CD14-positive monocyte (primary cell): ENCODE measurements around the gene MACC1. TPM values are rescaled to one million over a fixed set of nuclear protein-coding genes. Genes with fewer than 3 reads are reported as not detected.

Experiments
- DNase-seq, 3 donors: peaks; one replicate each; pipeline ENCODE4 v3.0.0-alpha.2; 2011 to 2022
- H2AFZ ChIP-seq: 2 replicates; pipeline ENCODE4 v1.6.0; 2012; ENCODE audit warnings: mild to moderate bottlenecking, low read depth, low read length, inconsistent platforms; ENCODE audit not compliant: insufficient read depth, poor library complexity, severe bottlenecking
- H3K27ac ChIP-seq, 2 donors: 1 replicate in 1 of 2; 2 replicates in 1 of 2; pipeline ENCODE4 v1.5.1; 2012 to 2013; ENCODE audit warnings: low read length in 2 of 2, control low read depth in 1 of 2, inconsistent platforms in 1 of 2, low read depth in 1 of 2, mild to moderate bottlenecking in 1 of 2
- H3K27me3 ChIP-seq, 2 donors: one replicate each; pipeline versions ENCODE4 v1.6.0 to v1.6.1; 2011 to 2013; ENCODE audit warnings: low read length in 2 of 2; ENCODE audit not compliant: control insufficient read depth in 2 of 2, insufficient read depth in 2 of 2
- H3K36me3 ChIP-seq, 2 donors: replicated peaks in 1 of 2; 1 replicate in 1 of 2; 2 replicates in 1 of 2; pipeline versions ENCODE4 v1.5.1 to v1.6.1; 2012 to 2013; ENCODE audit warnings: low read length in 2 of 2, control low read depth in 1 of 2, inconsistent platforms in 1 of 2, mild to moderate bottlenecking in 1 of 2; ENCODE audit not compliant: insufficient read depth in 2 of 2, control insufficient read depth in 1 of 2
- H3K4me1 ChIP-seq, 2 donors: 1 replicate in 1 of 2; 2 replicates in 1 of 2; pipeline versions ENCODE4 v1.5.1 to v1.6.1; 2012 to 2013; ENCODE audit warnings: low read length in 2 of 2, control low read depth in 1 of 2, inconsistent platforms in 1 of 2, mild to moderate bottlenecking in 1 of 2, moderate library complexity in 1 of 2; ENCODE audit not compliant: insufficient read depth in 2 of 2, control insufficient read depth in 1 of 2
- H3K4me2 ChIP-seq: replicated peaks from 2 replicates; pipeline ENCODE3; 2012; ENCODE audit warnings: low read length, moderate library complexity, mild to moderate bottlenecking; ENCODE audit not compliant: poor library complexity, severe bottlenecking; ENCODE audit errors: extremely low read depth
- H3K4me3 ChIP-seq, 3 experiments: fragments of 200-600 bp in 1 of 3; sonication (generic) in 1 of 3; replicated peaks in 1 of 3; 1 replicate in 2 of 3; 2 replicates in 1 of 3; pipeline ENCODE4 v1.5.1; 2011 to 2013; ENCODE audit warnings: low read length in 3 of 3, mild to moderate bottlenecking in 3 of 3, control low read depth in 2 of 3, low read depth in 2 of 3, inconsistent platforms in 1 of 3, moderate library complexity in 1 of 3
- H3K79me2 ChIP-seq: 2 replicates; pipeline ENCODE4 v1.6.0; 2012; ENCODE audit warnings: mild to moderate bottlenecking, control low read depth, inconsistent platforms, low read length, moderate library complexity; ENCODE audit not compliant: insufficient read depth
- H3K9ac ChIP-seq: 2 replicates; pipeline ENCODE4 v1.6.0; 2017; ENCODE audit warnings: low read length, mild to moderate bottlenecking; ENCODE audit not compliant: insufficient read depth, poor library complexity, severe bottlenecking
- H3K9me3 ChIP-seq, 2 donors: replicated peaks in 1 of 2; 1 replicate in 1 of 2; 2 replicates in 1 of 2; pipeline versions ENCODE4 v1.5.1 to v1.6.1; 2012 to 2013; ENCODE audit warnings: low read length in 2 of 2, control low read depth in 1 of 2; ENCODE audit not compliant: control insufficient read depth in 1 of 2, insufficient read depth in 1 of 2
- H4K20me1 ChIP-seq: 2 replicates; pipeline ENCODE4 v1.6.0; 2012; ENCODE audit warnings: mild to moderate bottlenecking, low read length, control low read depth, moderate library complexity; ENCODE audit not compliant: insufficient read depth
- H3K27ac Mint-ChIP-seq, 7 donors: one replicate each; pipeline ENCODE4 v1.8.0; 2020; ENCODE audit warnings: mild to moderate bottlenecking in 7 of 7, mixed read lengths in 7 of 7, moderate library complexity in 6 of 7, inconsistent platforms in 2 of 7
- H3K27me3 Mint-ChIP-seq, 3 donors: one replicate each; pipeline ENCODE4 v1.8.0; 2021 to 2022; ENCODE audit warnings: low read depth in 3 of 3, mild to moderate bottlenecking in 3 of 3, mixed read lengths in 3 of 3, moderate library complexity in 3 of 3, inconsistent platforms in 1 of 3
- H3K36me3 Mint-ChIP-seq, 2 donors: one replicate each; pipeline ENCODE4 v1.8.0; 2020; ENCODE audit warnings: mixed read lengths in 2 of 2, inconsistent platforms in 1 of 2, mild to moderate bottlenecking in 1 of 2
- H3K4me1 Mint-ChIP-seq: one replicate; pipeline ENCODE4 v1.8.0; 2020; ENCODE audit warnings: mild to moderate bottlenecking, mixed read lengths
- H3K4me3 Mint-ChIP-seq, 2 donors: one replicate each; pipeline ENCODE4 v1.8.0; 2020; ENCODE audit warnings: mild to moderate bottlenecking in 2 of 2, mixed read lengths in 2 of 2, moderate library complexity in 1 of 2
- H3K9me3 Mint-ChIP-seq, 7 donors: one replicate each; pipeline ENCODE4 v1.8.0; 2020 to 2022; ENCODE audit warnings: mixed read lengths in 7 of 7, mild to moderate bottlenecking in 6 of 7, moderate library complexity in 6 of 7, inconsistent platforms in 2 of 7
- CTCF ChIP-seq: fragments of 200-600 bp; IDR thresholded peaks from one replicate; pipeline ENCODE4 v1.8.0; 2022; ENCODE audit warnings: antibody characterized with exemption, mild to moderate bottlenecking
- WGBS: methylation state at CpG from one replicate; pipeline ENCODE4 v1.1.5; 2013; ENCODE audit warnings: missing lambda C conversion rate; ENCODE audit not compliant: insufficient coverage; 5-methylcytosine and 5-hydroxymethylcytosine counted together
- intact Hi-C, 2 donors: fragments of 100-400 bp; cut with micrococcal nuclease; formaldehyde crosslinking; loops; one replicate each; pipeline versions ENCODE4 v1.15.0 to v1.15.1; 2023
- polyA plus RNA-seq, 3 donors: library from polyadenylated mRNA; depleted of rRNA in 1 of 3; unstranded in 2 of 3; stranded (reverse) in 1 of 3; fragments of 300-500 nt in 2 of 3; fragments of >200 nt in 1 of 3; fragmentation: Illumina TruSeq in 2 of 3; gene quantifications; 1 replicate in 2 of 3; 2 replicates in 1 of 3; pipeline ENCODE4 v1.2.3, GENCODE V29; 2012 to 2021

The MACC1 gene
- polyA plus RNA-seq, 3 donors, result not detected

- Mint-ChIP-seq H3K27me3 (no peaks in the 10 kb centered on the region), H3K27ac (peak overlapping the region in 1 of 7 donors; percentile 35)
- intact Hi-C loops, result no loop called here
Measured at GRCh38 chr7:20158684-20159083, 58.5 kb downstream of the MACC1 start.

GRCh38 chr7:20157456-20157855, 59.7 kb downstream of the MACC1 start:
- WGBS, result no CpG with 5 or more reads among the region's 3 CpGs
- Histone ChIP-seq H3K27ac (no peak overlapping the region), H3K27me3 (no peaks in the 10 kb centered on the region), H2AFZ (no peak overlapping the region), H3K4me3 (no peak overlapping the region), H3K4me1 (peaks cover 8 to 19% of the 10 kb centered on the region in 2 donors), H4K20me1 (no peaks in the 10 kb centered on the region), H3K9ac (no peak overlapping the region), H3K9me3 (no peaks in the 10 kb centered on the region), H3K79me2 (no peaks in the 10 kb centered on the region), H3K36me3 (no peaks in the 10 kb centered on the region), H3K4me2 (no peak overlapping the region)
- H3K4me3 Mint-ChIP-seq, result no peak overlapping the region
- DNase-seq, result no peak
- TF ChIP-seq CTCF, result no peak
- no peaks in the 10 kb centered on the region for H3K36me3 Mint-ChIP-seq
- H3K9me3 Mint-ChIP-seq, result peaks cover 0 to 1% (median 0%) of the 10 kb centered on the region in 7 donors
- H3K27ac Mint-ChIP-seq, result peak overlapping the region in 3 of 7 donors; percentile 6 to 60 (median 15)
- no peaks in the 10 kb centered on the region for H3K27me3 Mint-ChIP-seq
- H3K4me1 Mint-ChIP-seq, result peaks cover 25% of the 10 kb centered on the region
- intact Hi-C loops, result no loop called here

More at GRCh38 chr7:20158684-20159083, 58.5 kb downstream of the MACC1 start:
- H3K4me1 Mint-ChIP-seq, result peaks cover 28% of the 10 kb centered on the region
- TF ChIP-seq CTCF, result peak; percentile 33
- Histone ChIP-seq H3K4me2 (peak overlapping the region; percentile 2), H3K36me3 (no peaks in the 10 kb centered on the region), H3K27ac (peak overlapping the region in 1 of 2 donors; percentile 10), H3K27me3 (no peaks in the 10 kb centered on the region), H2AFZ (peak overlapping the region; percentile 21), H3K9me3 (no peaks in the 10 kb centered on the region), H4K20me1 (no peaks in the 10 kb centered on the region), H3K4me1 (peaks cover 10 to 26% of the 10 kb centered on the region in 2 donors), H3K9ac (no peak overlapping the region), H3K79me2 (no peaks in the 10 kb centered on the region), H3K4me3 (no peak overlapping the region)
- peaks cover 0 to 1% (median 0%) of the 10 kb centered on the region in 7 donors for H3K9me3 Mint-ChIP-seq
- H3K36me3 Mint-ChIP-seq, result no peaks in the 10 kb centered on the region
- H3K4me3 Mint-ChIP-seq, result no peak overlapping the region
- no CpG with 5 or more reads among the region's 1 CpG for WGBS
- DNase-seq, result peak in 1 of 3 donors; percentile 28
